A549 (cell line): ENCODE measurements around the gene KCNQ1. TPM values are rescaled to one million over a fixed set of nuclear protein-coding genes. Genes with fewer than 3 reads are reported as not detected.

Source experiments
- ATAC-seq, 2 experiments: fragments of 200-7000 bp in 1 of 2; fragments of >200 bp in 1 of 2; cut with Nextera tagmentation in 1 of 2; cut with Tn5 transposase in 1 of 2; 3 replicates each; pipeline versions ENCODE4 v1.8.0 to v1.9.1; 2018 to 2020; ENCODE audit warnings: mild to moderate bottlenecking in 1 of 2, moderate library complexity in 1 of 2
- CTCF ChIA-PET: fragments of 300-600 bp; sonication (Branson Sonifier 250); formaldehyde crosslinking; extraction: SDS; loops from one replicate; lab custom pipeline; 2021; ENCODE audit warnings: antibody characterized with exemption, inconsistent platforms; lab: Yijun Ruan, JAX
- POLR2A ChIA-PET: fragments of 350-600 bp; formaldehyde crosslinking; extraction: SDS; loops from one replicate; lab custom pipeline; 2021; ENCODE audit warnings: antibody characterized with exemption, inconsistent platforms; lab: Yijun Ruan, JAX
- DNase-seq, 2 experiments: peaks; one replicate each; pipeline versions ENCODE4 v3.0.0 to v3.0.0-alpha.2; 2011 to 2016; ENCODE audit warnings: low read depth in 1 of 2, low spot score in 1 of 2
- FAIRE-seq: peaks from 2 replicates; lab custom pipeline; 2011; peaks lifted over from hg19 to GRCh38; lab: Jason Lieb, UNC
- H3K27ac ChIP-seq, 2 experiments: fragments of >200 bp; sonication (Bioruptor Twin); formaldehyde crosslinking; 3 replicates each; pipeline ENCODE4 v1.5.1; 2016 to 2017
- H3K4me1 ChIP-seq: fragments of >200 bp; sonication (Bioruptor Twin); formaldehyde crosslinking; 3 replicates; pipeline ENCODE4 v1.6.1; 2016
- H3K4me2 ChIP-seq: fragments of >200 bp; sonication (Bioruptor Twin); formaldehyde crosslinking; 3 replicates; pipeline ENCODE4 v1.6.1; 2016
- H3K4me3 ChIP-seq: fragments of >200 bp; sonication (Bioruptor Twin); formaldehyde crosslinking; 3 replicates; pipeline ENCODE4 v1.5.1; 2016
- H3K9me3 ChIP-seq: fragments of >200 bp; sonication (Bioruptor Twin); formaldehyde crosslinking; 3 replicates; pipeline ENCODE4 v1.6.1; 2016
- ATOH8 ChIP-seq: fragments of 250-450 bp; sonication (Bioruptor Pico); IDR thresholded peaks from 2 replicates; pipeline ENCODE4 v1.5.0; 2020; ENCODE audit warnings: low read depth, mild to moderate bottlenecking, moderate library complexity
- CBX2 ChIP-seq: fragments of 200-600 bp; sonication (generic); IDR thresholded peaks from 2 replicates; pipeline ENCODE4 v1.6.1; 2016; ENCODE audit warnings: low read depth, mild to moderate bottlenecking, borderline replicate concordance
- CBX8 ChIP-seq: fragments of 200-600 bp; sonication (generic); IDR thresholded peaks from 2 replicates; pipeline ENCODE4 v1.6.1; 2016
- EHF ChIP-seq: fragments of 250-450 bp; sonication (Bioruptor Pico); IDR thresholded peaks from 2 replicates; pipeline ENCODE4 v1.5.0; 2020; ENCODE audit warnings: mild to moderate bottlenecking
- EHMT2 ChIP-seq: fragments of 200-600 bp; sonication (generic); IDR thresholded peaks from 2 replicates; pipeline ENCODE4 v1.6.1; 2016; ENCODE audit warnings: antibody characterized with exemption, low read depth, mild to moderate bottlenecking, moderate library complexity
- EP300 ChIP-seq, 2 experiments: fragments of >200 bp; sonication (Bioruptor Twin); formaldehyde crosslinking; IDR thresholded peaks; 2 replicates in 1 of 2; 3 replicates in 1 of 2; pipeline ENCODE4 v1.6.1; 2016 to 2017
- FOSL2 ChIP-seq, 2 experiments: fragments of 450-650 bp in 1 of 2; fragments of >200 bp in 1 of 2; sonication (Bioruptor Twin) in 1 of 2; formaldehyde crosslinking; IDR thresholded peaks; 2 replicates each; pipeline versions ENCODE4 v1.5.0 to v1.6.1; 2016 to 2020; ENCODE audit warnings: mild to moderate bottlenecking in 1 of 2, moderate library complexity in 1 of 2
- HMGXB4 ChIP-seq: fragments of 250-450 bp; sonication (Bioruptor Pico); IDR thresholded peaks from 2 replicates; pipeline ENCODE4 v1.5.0; 2021; ENCODE audit warnings: mild to moderate bottlenecking, moderate library complexity, borderline replicate concordance
- HOXA7 ChIP-seq: fragments of 250-450 bp; sonication (Bioruptor Pico); IDR thresholded peaks from 2 replicates; pipeline ENCODE4 v1.5.0; 2020; ENCODE audit warnings: mild to moderate bottlenecking, moderate library complexity
- HOXB13 ChIP-seq: fragments of 250-450 bp; sonication (Bioruptor Pico); IDR thresholded peaks from 2 replicates; pipeline ENCODE4 v1.5.0; 2020; ENCODE audit warnings: low read depth, mild to moderate bottlenecking, moderate library complexity
- JUN ChIP-seq, 2 experiments: fragments of >200 bp; sonication (Bioruptor Twin); formaldehyde crosslinking; IDR thresholded peaks; 2 replicates in 1 of 2; 3 replicates in 1 of 2; pipeline ENCODE4 v1.6.1; 2016 to 2017
- KDM1A ChIP-seq: fragments of 200-600 bp; sonication (generic); IDR thresholded peaks from 2 replicates; pipeline ENCODE4 v1.6.1; 2016; ENCODE audit warnings: low read depth, mild to moderate bottlenecking
- KDM5A ChIP-seq: fragments of 200-600 bp; sonication (generic); IDR thresholded peaks from 2 replicates; pipeline ENCODE4 v1.6.1; 2016; ENCODE audit warnings: antibody characterized with exemption, mild to moderate bottlenecking
- MYC ChIP-seq: IDR thresholded peaks from 2 replicates; pipeline ENCODE4 v1.6.1; 2012; ENCODE audit warnings: mild to moderate bottlenecking, inconsistent platforms, low read length, improper control_type of control experiment, borderline replicate concordance
- NFE2L2 ChIP-seq: fragments of 150-350 bp; conservative IDR thresholded peaks from 2 replicates; pipeline ENCODE4 v1.6.1; 2014; ENCODE audit warnings: low read length
- PBX3 ChIP-seq: IDR thresholded peaks from 2 replicates; pipeline ENCODE4 v1.6.1; 2012
- PHF8 ChIP-seq: fragments of 200-600 bp; sonication (generic); IDR thresholded peaks from 2 replicates; pipeline ENCODE4 v1.6.1; 2016; ENCODE audit warnings: low read depth, mild to moderate bottlenecking, antibody characterized with exemption, moderate library complexity, borderline replicate concordance
- POLR2AphosphoS2 ChIP-seq: conservative IDR thresholded peaks from 2 replicates; pipeline ENCODE4 v1.6.1; 2012; ENCODE audit warnings: low read length, improper control_type of control experiment, inconsistent platforms
- RARB ChIP-seq: fragments of 250-450 bp; sonication (Bioruptor Pico); IDR thresholded peaks from 2 replicates; pipeline ENCODE4 v1.8.0; 2021; ENCODE audit warnings: mild to moderate bottlenecking, moderate library complexity
- RNF2 ChIP-seq: fragments of 200-600 bp; sonication (generic); IDR thresholded peaks from 2 replicates; pipeline ENCODE4 v1.6.1; 2016; ENCODE audit warnings: low read depth, mild to moderate bottlenecking, antibody characterized with exemption, moderate library complexity, borderline replicate concordance
- SREBF2 ChIP-seq: fragments of 450-650 bp; IDR thresholded peaks from 2 replicates; pipeline ENCODE4 v1.6.1; 2014; ENCODE audit warnings: mild to moderate bottlenecking, moderate library complexity
- ZFP36 ChIP-seq: fragments of 450-650 bp; IDR thresholded peaks from 2 replicates; pipeline ENCODE4 v1.6.1; 2014; ENCODE audit warnings: borderline replicate concordance; ENCODE audit not compliant: partially characterized antibody
- WGBS: methylation state at CpG from one replicate; pipeline ENCODE4 v1.1.6; 2017; ENCODE audit errors: missing lambda C conversion rate; 5-methylcytosine and 5-hydroxymethylcytosine counted together
- polyA plus RNA-seq, 4 experiments: library from polyadenylated mRNA; depleted of rRNA in 3 of 4; stranded (reverse); fragments of >200 nt; fragmentation: RNase III in 1 of 4; extraction: RNeasy Plus Mini Kit Qiagen cat#74134 plus additional on column Dnase treatment in 1 of 4; gene quantifications; 2 replicates in 3 of 4; 3 replicates in 1 of 4; pipeline ENCODE4 v1.2.3, GENCODE V29; 2011 to 2017

Gene KCNQ1
- polyA plus RNA-seq, 2 of the 4 experiments (the other 2 are of a cell fraction) = 0.14 to 0.17 TPM

- Histone ChIP-seq H3K4me1 (peaks cover 31% of the 10 kb centered on the region), H3K4me3 (no peak overlapping the region), H3K27ac (no peak overlapping the region), H3K9me3 (no peaks in the 10 kb centered on the region), H3K4me2 (no peak overlapping the region)
- no peak for ATAC-seq
- no peak for DNase-seq
- TF ChIP-seq CBX2 (no peak), POLR2AphosphoS2 (no peak), ATOH8 (no peak), EHMT2 (no peak), RNF2 (no peak), RARB (CRISPR knock-in tag) (no peak), JUN (IDR thresholded peaks at IDR 0.05) (no peak), CBX8 (no peak), EHF (CRISPR knock-in tag) (no peak), MYC (no peak), SREBF2 (no peak)
- WGBS = 100% methylated on average over 1 of the region's 5 CpGs
- ChIA-PET POLR2A (no interaction called here), CTCF (no interaction called here)
- FAIRE-seq = no peak
These were observed 330.3 kb downstream of the KCNQ1 start for GRCh38 chr11:2775083-2775625.

- Histone ChIP-seq H3K9me3 (no peaks in the 10 kb centered on the region), H3K27ac (no peak overlapping the region; a peak in 1 of 6 replicates), H3K4me3 (no peak overlapping the region), H3K4me1 (peaks cover 31% of the 10 kb centered on the region), H3K4me2 (no peak overlapping the region)
- FAIRE-seq (no peak), DNase-seq (no peak), ATAC-seq (no peak)
- CTCF ChIA-PET = no interaction called here
- WGBS = 95% methylated on average over 17 of the region's 29 CpGs
- no peak for TF ChIP-seq PBX3
- TF ChIP-seq KDM1A = no peak
- no peak for TF ChIP-seq POLR2AphosphoS2
- no peak for TF ChIP-seq ZFP36
- TF ChIP-seq NFE2L2 = no peak
- TF ChIP-seq HMGXB4 = no peak
- no peak for TF ChIP-seq EP300 (IDR thresholded peaks at IDR 0.05)
- TF ChIP-seq JUN (IDR thresholded peaks at IDR 0.05) = no peak
- TF ChIP-seq MYC = no peak
- POLR2A ChIA-PET = no interaction called here
These were observed 331.0 kb downstream of the KCNQ1 start for GRCh38 chr11:2775626-2776350.

- H3K9me3 ChIP-seq = no peaks in the 10 kb centered on the region
- no peak for TF ChIP-seq PHF8
- no peak for TF ChIP-seq HOXA7
- no peak for TF ChIP-seq KDM5A
- no peak for TF ChIP-seq FOSL2 (IDR thresholded peaks at IDR 0.05)
- TF ChIP-seq FOSL2 (CRISPR knock-in tag; IDR thresholded peaks at IDR 0.05) = no peak
- TF ChIP-seq HOXB13 = no peak
- TF ChIP-seq EHMT2 = no peak
- TF ChIP-seq, all 56 proteins: peak for 0
- H3K4me2 ChIP-seq = no peak overlapping the region
- FAIRE-seq (no peak), ATAC-seq (no peak), DNase-seq (no peak)
- H3K27ac ChIP-seq = peak overlapping the region; percentile 1 to 13; a peak in 1 of 6 replicates
- peaks cover 31% of the 10 kb centered on the region for H3K4me1 ChIP-seq
- ChIA-PET CTCF (no interaction called here), POLR2A (no interaction called here)
- H3K4me3 ChIP-seq = no peak overlapping the region
- WGBS = 84% methylated on average over 10 of the region's 19 CpGs
These were observed 331.7 kb downstream of the KCNQ1 start for GRCh38 chr11:2776351-2777061.
